Right ventricle myocardium superior (tissue), 1 donor: Measurements from ENCODE around the gene SPATA18. TPM values are rescaled to one million over a fixed set of nuclear protein-coding genes. Genes with fewer than 3 reads are reported as not detected.

Source experiments
- ATAC-seq: fragments of 200-7000 bp; cut with Tn5 transposase; one replicate; pipeline ENCODE4 v1.9.1; 2020; ENCODE audit warnings: mild to moderate bottlenecking; ENCODE audit not compliant: poor library complexity
- DNase-seq: peaks from one replicate; pipeline ENCODE4 v3.0.0-alpha.2; 2020
- intact Hi-C: fragments of 100-400 bp; cut with DNase I; formaldehyde crosslinking; loops from one replicate; pipeline ENCODE4 v1.11.2; 2022
- long read RNA-seq: library from polyadenylated mRNA; unstranded; transcript quantifications from one replicate; pipeline ENCODE4 v2.0.0, GENCODE V29; 2021
- total RNA-seq: library from RNA; stranded (reverse); fragmentation: NEBNext Ultra II Directional; extraction: Animal tissue kit (Norgen Biotek cat#: 25700); gene quantifications from one replicate; pipeline ENCODE4 v1.2.1, GENCODE V29; 2021
- donor health status: DM: no; HTN: yes; CAD: no; lungs with severe emphysema.

The SPATA18 gene, protein sequence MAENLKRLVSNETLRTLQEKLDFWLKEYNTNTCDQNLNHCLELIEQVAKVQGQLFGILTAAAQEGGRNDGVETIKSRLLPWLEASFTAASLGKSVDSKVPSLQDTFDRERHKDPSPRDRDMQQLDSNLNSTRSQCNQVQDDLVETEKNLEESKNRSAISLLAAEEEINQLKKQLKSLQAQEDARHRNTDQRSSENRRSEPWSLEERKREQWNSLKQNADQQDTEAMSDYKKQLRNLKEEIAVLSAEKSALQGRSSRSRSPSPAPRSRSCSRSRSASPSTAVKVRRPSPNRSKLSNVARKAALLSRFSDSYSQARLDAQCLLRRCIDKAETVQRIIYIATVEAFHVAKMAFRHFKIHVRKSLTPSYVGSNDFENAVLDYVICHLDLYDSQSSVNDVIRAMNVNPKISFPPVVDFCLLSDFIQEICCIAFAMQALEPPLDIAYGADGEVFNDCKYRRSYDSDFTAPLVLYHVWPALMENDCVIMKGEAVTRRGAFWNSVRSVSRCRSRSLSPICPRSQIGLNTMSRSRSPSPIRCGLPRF
- 2.5 TPM for total RNA-seq
- long read RNA-seq, partial matches to known transcripts: 1 of 2 reads
- long read RNA-seq, other reads (novel, unspliced or antisense): 1 of 2 reads

- intact Hi-C loops: no loop called here
- ATAC-seq: peak; percentile 87
- DNase-seq: peak; percentile 52
Measured at GRCh38 chr4:52051213-52051614, at the start of gene SPATA18. TSS of gene SPATA18 (plus strand) at chr4:52051304. CDS start at chr4:52051705, 401 bp downstream.

- ATAC-seq: no peak
- intact Hi-C loops: no loop called here
Measured at GRCh38 chr4:52001616-52002015, 49.5 kb upstream of the SPATA18 start.

GRCh38 chr4:52004414-52004813 lies 46.7 kb upstream of the SPATA18 start:
- ATAC-seq (no peak), DNase-seq (no peak)
- intact Hi-C loops: no loop called here

More at GRCh38 chr4:52001616-52002015, 49.5 kb upstream of the SPATA18 start:
- DNase-seq: no peak

DNA sequence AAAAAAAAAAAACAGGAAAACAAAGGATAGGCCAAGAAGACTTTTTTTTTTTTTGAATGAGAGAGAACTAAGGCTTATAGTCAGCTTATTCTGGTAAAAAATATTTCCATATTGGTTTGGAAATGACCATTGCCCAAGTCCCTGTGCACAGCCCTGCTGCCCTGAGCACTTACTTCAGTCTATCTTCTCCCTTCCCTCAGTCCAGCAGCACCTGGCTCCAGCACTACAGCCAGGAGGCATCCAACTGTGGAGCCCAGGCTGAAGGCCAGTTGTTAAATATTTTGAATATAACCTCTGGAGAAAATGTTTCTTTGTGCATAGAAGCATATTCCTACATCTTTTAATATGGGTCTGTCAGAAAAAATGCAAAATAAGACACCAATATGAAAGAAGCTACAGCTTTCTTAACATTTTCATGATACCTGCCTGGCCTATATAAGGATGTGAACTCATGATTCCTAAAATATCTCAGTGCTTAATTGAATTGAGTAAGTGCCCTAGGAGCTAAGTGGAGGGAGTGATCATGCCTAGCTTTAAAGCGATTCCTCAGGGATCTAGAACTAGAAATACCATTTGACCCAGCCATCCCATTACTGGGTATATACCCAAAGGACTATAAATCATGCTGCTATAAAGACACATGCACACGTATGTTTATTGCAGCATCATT lies 45.4 kb upstream of the SPATA18 start:
- intact Hi-C loops: no loop called here

DNA sequence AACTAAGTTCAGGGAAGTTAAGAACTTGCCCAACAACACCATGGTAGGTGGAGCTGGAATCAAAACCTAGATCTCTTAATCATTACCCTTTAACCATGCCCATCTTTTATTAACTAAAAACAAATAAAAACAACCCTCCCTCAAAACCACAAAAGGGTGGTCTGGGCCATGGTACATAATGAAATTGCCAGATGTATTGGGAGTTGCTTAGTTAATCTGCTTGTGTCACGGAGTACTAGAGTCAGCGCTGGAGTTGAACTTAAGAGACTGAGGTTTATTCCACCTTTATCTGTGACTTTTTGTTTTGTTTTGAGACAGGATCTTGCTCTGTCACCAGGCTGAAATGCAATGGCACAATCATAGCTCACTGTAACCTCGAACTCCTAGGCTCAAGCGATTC lies 44.2 kb upstream of the SPATA18 start:
- intact Hi-C loops: no loop called here
- no peak for ATAC-seq
- DNase-seq: no peak

More for the DNA sequence above, 45.4 kb upstream of the SPATA18 start:
- no peak for DNase-seq
- no peak for ATAC-seq

DNA sequence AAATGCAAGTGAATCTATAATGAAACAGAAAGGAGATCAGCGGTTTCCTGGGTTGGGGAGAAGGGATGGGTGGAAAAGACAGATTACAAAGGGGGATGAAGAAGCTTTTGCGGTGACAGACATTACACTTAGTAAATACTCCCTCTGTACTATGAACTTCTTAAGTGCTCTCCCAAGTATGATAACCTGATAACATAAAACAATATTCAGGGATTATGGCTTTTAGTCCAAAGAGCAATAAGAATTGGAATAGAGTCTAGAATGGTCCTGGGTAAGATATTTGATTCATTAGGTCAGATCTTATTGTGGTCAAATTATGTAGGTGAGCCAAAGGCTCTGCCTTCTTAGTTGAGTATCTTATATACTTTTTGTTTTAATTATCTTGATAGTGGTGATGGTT lies 40.1 kb upstream of the SPATA18 start:
- intact Hi-C loops: no loop called here
- ATAC-seq (no peak), DNase-seq (no peak)

DNA sequence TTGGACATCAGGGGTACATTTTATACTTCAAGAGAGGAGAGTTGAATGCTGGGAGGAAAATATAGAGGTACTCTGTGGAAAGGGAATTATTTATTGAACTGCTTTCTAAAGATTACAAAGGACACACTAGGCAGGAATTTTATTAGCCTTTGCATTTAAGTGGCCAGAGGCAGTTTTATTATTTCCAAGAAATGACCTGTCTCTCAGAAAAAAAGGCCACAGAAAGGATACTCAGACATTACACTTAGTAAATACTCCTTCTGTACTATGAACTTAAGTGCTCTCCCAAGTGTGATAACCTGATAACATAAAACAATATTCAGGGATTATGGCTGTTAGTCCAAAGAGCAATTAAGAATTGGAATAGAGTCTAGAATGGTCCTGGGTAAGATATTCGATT lies 38.5 kb upstream of the SPATA18 start:
- DNase-seq: no peak
- intact Hi-C loops: no loop called here
- ATAC-seq: no peak

DNA sequence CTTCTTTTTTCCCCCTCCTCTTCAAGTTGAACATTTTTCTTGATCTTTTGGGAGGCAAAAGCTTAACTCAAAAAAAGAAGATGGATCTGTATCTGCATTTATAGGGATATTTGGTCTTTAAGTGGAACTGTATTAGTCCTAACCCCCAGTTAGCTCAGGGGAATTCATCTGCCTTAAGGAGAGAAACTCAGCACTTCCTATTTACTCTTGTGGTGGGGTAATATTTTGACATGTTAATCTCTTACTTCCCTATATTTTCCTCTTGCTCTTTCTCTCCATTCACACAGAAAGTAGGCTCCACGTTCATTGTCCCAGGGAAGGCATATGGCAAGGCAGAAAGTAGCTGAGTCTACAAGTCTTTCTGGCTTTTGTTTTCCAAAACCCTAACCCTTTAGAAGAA lies 36.2 kb upstream of the SPATA18 start:
- intact Hi-C loops: no loop called here
- DNase-seq: no peak
- ATAC-seq: no peak

GRCh38 chr4:52015366-52015765 lies 35.7 kb upstream of the SPATA18 start:
- intact Hi-C loops: no loop called here
- ATAC-seq (no peak), DNase-seq (no peak)

GRCh38 chr4:52016981-52017380 lies 34.1 kb upstream of the SPATA18 start:
- ATAC-seq: no peak
- intact Hi-C loops: no loop called here
- no peak for DNase-seq

DNA sequence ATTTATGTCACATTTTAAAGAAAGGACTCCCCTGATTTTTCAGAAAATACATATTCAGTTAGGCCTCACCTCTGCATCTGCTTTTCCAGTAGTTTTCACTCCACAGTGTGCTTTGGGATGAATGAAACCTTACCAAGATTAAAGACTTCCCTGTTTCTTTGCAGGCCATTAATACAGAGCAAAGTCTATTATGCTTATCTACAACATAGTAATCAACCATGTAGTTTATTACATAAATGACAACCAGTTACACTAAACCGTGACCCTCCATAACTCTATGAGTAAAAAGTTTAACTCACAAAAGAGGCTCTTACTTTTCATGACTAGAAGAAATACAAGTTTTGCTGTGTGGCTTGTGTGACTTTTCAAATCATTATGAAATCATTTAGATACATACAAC lies 33.3 kb upstream of the SPATA18 start:
- ATAC-seq (no peak), DNase-seq (no peak)
- intact Hi-C loops: no loop called here

GRCh38 chr4:52019936-52020657 lies 31.0 kb upstream of the SPATA18 start, which contains the start of gene LRRC66:
TSS of gene LRRC66 (minus strand) at chr4:52020363. CDS start at chr4:52017613, 2,750 bp downstream.
- ATAC-seq: peak; percentile 43
- intact Hi-C loops: loop anchor here (10.0 kb wide), 1 partner anchor 125 kb away; no protein-coding TSS in a partner anchor
- peak; percentile 43 for DNase-seq

GRCh38 chr4:52028970-52029369 lies 22.1 kb upstream of the SPATA18 start:
- intact Hi-C loops: loop anchor here (10.0 kb wide), 1 partner anchor 134 kb away; no protein-coding TSS in a partner anchor
- ATAC-seq (no peak), DNase-seq (no peak)

GRCh38 chr4:52032005-52032404 lies 19.1 kb upstream of the SPATA18 start:
- ATAC-seq (no peak), DNase-seq (no peak)
- intact Hi-C loops: loop anchor here (10.0 kb wide), 1 partner anchor 187 kb away; the partner anchor contains the start of gene DCUN1D4

- DNase-seq (no peak), ATAC-seq (no peak)
- intact Hi-C loops: loop anchor here (10.0 kb wide), 1 partner anchor 190 kb away; the partner anchor contains the start of gene DCUN1D4
Measured at GRCh38 chr4:52035190-52035589, 15.9 kb upstream of the SPATA18 start.

DNA sequence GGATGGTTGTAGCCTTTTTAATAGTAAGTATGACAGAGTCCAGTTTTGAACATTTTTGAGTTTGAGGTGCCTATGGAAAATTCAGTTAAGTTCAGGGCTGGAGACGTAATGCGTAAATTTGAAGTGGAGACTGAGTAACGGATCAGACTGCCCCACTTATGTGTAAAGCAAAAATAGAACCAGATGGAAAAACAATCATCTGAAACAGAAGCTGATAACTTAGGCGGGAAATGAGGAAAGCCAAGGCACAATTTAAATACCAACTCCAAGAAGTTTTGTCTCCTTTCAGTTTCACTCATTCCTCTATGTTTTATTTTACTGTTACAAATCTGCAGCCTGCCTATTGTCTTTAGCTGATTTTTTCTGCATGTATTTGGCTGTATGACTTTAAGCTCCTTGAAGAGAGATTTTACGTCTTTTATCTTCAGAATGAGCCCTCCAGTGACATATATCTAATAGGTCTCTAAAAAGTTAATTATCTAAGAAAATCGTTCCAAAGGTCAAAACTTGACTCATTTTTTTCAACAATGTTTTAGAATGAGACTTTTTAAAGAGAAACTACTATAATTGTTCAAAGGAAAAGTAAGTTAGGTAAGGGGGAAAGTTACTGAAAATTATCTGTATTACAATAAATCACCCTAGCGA lies 14.1 kb upstream of the SPATA18 start:
- peak; percentile 42 for ATAC-seq
- no peak for DNase-seq

GRCh38 chr4:52037689-52038102 lies 13.4 kb upstream of the SPATA18 start:
- DNase-seq: peak; percentile 56
- ATAC-seq: peak; percentile 76
- intact Hi-C loops: loop anchor here (10.0 kb wide), 1 partner anchor 193 kb away; the partner anchor contains the start of gene DCUN1D4

More for the DNA sequence above, 14.1 kb upstream of the SPATA18 start:
- intact Hi-C loops: loop anchor here (10.0 kb wide), 1 partner anchor 192 kb away; the partner anchor contains the start of gene DCUN1D4
